NCI-H2227 (cell line): ENCODE results near the gene PNPLA2.

Experiments
- DNase-seq: peaks from one replicate; lab custom pipeline; 2025; ENCODE audit not compliant: unreplicated experiment; lab: John Stamatoyannopoulos, UW

The PNPLA2 gene

GRCh38 chr11:797296-798092 is 21.2 kb upstream of the PNPLA2 start:
- peak; percentile 95 for DNase-seq

GRCh38 chr11:798093-798713 is 20.5 kb upstream of the PNPLA2 start, which contains the start of gene SLC25A22:
SLC25A22 (minus strand) TSS chr11:798281; CDS start chr11:795006, 3,275 bp downstream.
- DNase-seq = peak; percentile 95

GRCh38 chr11:799641-800316 is 18.9 kb upstream of the PNPLA2 start:
- no peak for DNase-seq

- no peak for DNase-seq
Measured at GRCh38 chr11:800473-800872, 18.2 kb upstream of the PNPLA2 start.

GRCh38 chr11:801097-801780 is 17.5 kb upstream of the PNPLA2 start:
- no peak for DNase-seq

GRCh38 chr11:802018-802617 is 16.6 kb upstream of the PNPLA2 start:
- no peak for DNase-seq

GRCh38 chr11:802693-803466 is 15.8 kb upstream of the PNPLA2 start:
- DNase-seq = no peak

GRCh38 chr11:803467-803742 is 15.3 kb upstream of the PNPLA2 start:
- no peak for DNase-seq

- peak; percentile 79 for DNase-seq
Measured at GRCh38 chr11:803770-804598, 14.7 kb upstream of the PNPLA2 start.

GRCh38 chr11:804599-804964 is 14.1 kb upstream of the PNPLA2 start:
- no peak for DNase-seq

- no peak for DNase-seq
Measured at GRCh38 chr11:808427-809286, 10.1 kb upstream of the PNPLA2 start.

- peak; percentile 100 for DNase-seq
Measured at GRCh38 chr11:809287-810039, 9.3 kb upstream of the PNPLA2 start, which contains the start of gene RPLP2. RPLP2 (plus strand) TSS chr11:809967; CDS start chr11:810235, 268 bp downstream.

- DNase-seq = no peak
Measured at GRCh38 chr11:810040-810567, 8.6 kb upstream of the PNPLA2 start.

- no peak for DNase-seq
Measured at GRCh38 chr11:811446-812245, 7.1 kb upstream of the PNPLA2 start.

- DNase-seq = no peak
Measured at GRCh38 chr11:812390-812789, 6.3 kb upstream of the PNPLA2 start.

- no peak for DNase-seq
Measured at GRCh38 chr11:813072-813455, 5.7 kb upstream of the PNPLA2 start.
